ENCODE results near the gene GORASP2.
"Not testable (repeated sequence)": the region's sequence is repeated elsewhere in the genome, so short reads cannot be mapped to it uniquely, and the experiment has no call there.

Gene GORASP2

GRCh38 chr2:170928824-170929685 lies at the start of gene GORASP2:
GORASP2 (plus strand) TSS chr2:170929253; CDS start chr2:170929341, 88 bp downstream.
- intact Hi-C loops (cut with DNase I): loop anchor here (2.0 kb wide), 1 partner anchor 488 kb away; no protein-coding TSS in a partner anchor

GRCh38 chr2:170881840-170882239 lies 47.2 kb upstream of the GORASP2 start:
- no peak for DNase-seq
- intact Hi-C loops (cut with DNase I): no loop called here

More at GRCh38 chr2:170928824-170929685, at the start of gene GORASP2:
- DNase-seq: peak; percentile 94 to 100 (median 97)

- no peak for DNase-seq
- intact Hi-C loops (cut with DNase I): no loop called here
Observed at GRCh38 chr2:170882758-170883157, 46.3 kb upstream of the GORASP2 start.

- DNase-seq: no peak
- intact Hi-C loops (cut with DNase I): no loop called here
Observed at GRCh38 chr2:170883683-170884082, 45.4 kb upstream of the GORASP2 start.

- intact Hi-C loops (cut with DNase I): no loop called here
- DNase-seq: no peak
Observed at GRCh38 chr2:170885130-170885791, 43.8 kb upstream of the GORASP2 start.

GRCh38 chr2:170886386-170886785 lies 42.7 kb upstream of the GORASP2 start:
- DNase-seq: no peak
- intact Hi-C loops (cut with DNase I): no loop called here

GRCh38 chr2:170887496-170887895 lies 41.6 kb upstream of the GORASP2 start:
- DNase-seq: no peak
- intact Hi-C loops (cut with DNase I): no loop called here

GRCh38 chr2:170887896-170888295 lies 41.2 kb upstream of the GORASP2 start:
- DNase-seq: no peak
- intact Hi-C loops (cut with DNase I): no loop called here

GRCh38 chr2:170891893-170892292 lies 37.2 kb upstream of the GORASP2 start:
- DNase-seq: no peak
- intact Hi-C loops (cut with DNase I): no loop called here

- no peak for DNase-seq
- intact Hi-C loops (cut with DNase I): no loop called here
Observed at GRCh38 chr2:170892391-170892951, 36.6 kb upstream of the GORASP2 start.

- intact Hi-C loops (cut with DNase I): no loop called here
- no peak for DNase-seq
Observed at GRCh38 chr2:170895023-170895757, 33.9 kb upstream of the GORASP2 start.

GRCh38 chr2:170896622-170897021 lies 32.4 kb upstream of the GORASP2 start:
- intact Hi-C loops (cut with DNase I): no loop called here
- no peak for DNase-seq

GRCh38 chr2:170897108-170897507 lies 31.9 kb upstream of the GORASP2 start:
- intact Hi-C loops (cut with DNase I): no loop called here
- DNase-seq: no peak

- intact Hi-C loops (cut with DNase I): no loop called here
- no peak for DNase-seq
Observed at GRCh38 chr2:170905864-170906263, 23.2 kb upstream of the GORASP2 start.

GRCh38 chr2:170911314-170911889 lies 17.7 kb upstream of the GORASP2 start:
- no peak for DNase-seq
- intact Hi-C loops (cut with DNase I): no loop called here

- intact Hi-C loops (cut with DNase I): not testable (repeated sequence)
Observed at GRCh38 chr2:170914994-170915666, 13.9 kb upstream of the GORASP2 start.

GRCh38 chr2:170917219-170917913 lies 11.7 kb upstream of the GORASP2 start:
- DNase-seq: peak in 1 of 10 donors; percentile 78
- intact Hi-C loops (cut with DNase I): no loop called here

More at GRCh38 chr2:170914994-170915666, 13.9 kb upstream of the GORASP2 start:
- peak in 1 of 10 donors; percentile 75 for DNase-seq

- intact Hi-C loops (cut with DNase I): no loop called here
- no peak for DNase-seq
Observed at GRCh38 chr2:170917957-170918356, 11.1 kb upstream of the GORASP2 start.

GRCh38 chr2:170921873-170922272 lies 7.2 kb upstream of the GORASP2 start:
- intact Hi-C loops (cut with DNase I); DNase-seq: not testable (repeated sequence)
